HG03521 (cell line): ENCODE data around the gene TGM5.

Experiments
- ATAC-seq: cut with Tn5 transposase; IDR thresholded peaks from one replicate; pipeline ENCODE4 v1.9.1; 2021; ENCODE audit warnings: mild to moderate bottlenecking, moderate library complexity; ENCODE audit not compliant: unreplicated experiment

Gene TGM5

GRCh38 chr15:43219929-43220928 is 46.5 kb downstream of the TGM5 start:
- no peak for ATAC-seq

GRCh38 chr15:43218908-43219706 is 47.6 kb downstream of the TGM5 start:
- ATAC-seq = no peak

GRCh38 chr15:43215961-43216360 is 50.8 kb downstream of the TGM5 start:
- no peak for ATAC-seq

- no peak for ATAC-seq
Observed at GRCh38 chr15:43214592-43215295, 52.0 kb downstream of the TGM5 start.

GRCh38 chr15:43214169-43214568 is 52.6 kb downstream of the TGM5 start:
- no peak for ATAC-seq

- ATAC-seq = no peak
Observed at GRCh38 chr15:43213466-43213865, 53.3 kb downstream of the TGM5 start.

- ATAC-seq = no peak
Observed at GRCh38 chr15:43212951-43213350, 53.8 kb downstream of the TGM5 start.

- ATAC-seq = no peak
Observed at GRCh38 chr15:43212299-43212698, 54.4 kb downstream of the TGM5 start.

GRCh38 chr15:43211224-43211735 is 55.4 kb downstream of the TGM5 start:
- ATAC-seq = no peak

- ATAC-seq = no peak
Observed at GRCh38 chr15:43210807-43211206, 55.9 kb downstream of the TGM5 start.

- no peak for ATAC-seq
Observed at GRCh38 chr15:43210172-43210745, 56.5 kb downstream of the TGM5 start.

GRCh38 chr15:43209059-43209824 is 57.5 kb downstream of the TGM5 start:
- ATAC-seq = no peak

- no peak for ATAC-seq
Observed at GRCh38 chr15:43208052-43209002, 58.4 kb downstream of the TGM5 start.

GRCh38 chr15:43207024-43207423 is 59.7 kb downstream of the TGM5 start:
- ATAC-seq = no peak

- ATAC-seq = no peak
Observed at GRCh38 chr15:43206054-43206453, 60.7 kb downstream of the TGM5 start.

- ATAC-seq = no peak
Observed at GRCh38 chr15:43204016-43204901, 62.5 kb downstream of the TGM5 start.

GRCh38 chr15:43199945-43200488 is 66.7 kb downstream of the TGM5 start:
- no peak for ATAC-seq
